ENCODE data around the gene OLFM1. TPM values are rescaled to one million over a fixed set of nuclear protein-coding genes. Genes with fewer than 3 reads are reported as not detected.

OLFM1 gene
- total RNA-seq, 1 experiment from 2014 or later = 3.5 TPM

DNA sequence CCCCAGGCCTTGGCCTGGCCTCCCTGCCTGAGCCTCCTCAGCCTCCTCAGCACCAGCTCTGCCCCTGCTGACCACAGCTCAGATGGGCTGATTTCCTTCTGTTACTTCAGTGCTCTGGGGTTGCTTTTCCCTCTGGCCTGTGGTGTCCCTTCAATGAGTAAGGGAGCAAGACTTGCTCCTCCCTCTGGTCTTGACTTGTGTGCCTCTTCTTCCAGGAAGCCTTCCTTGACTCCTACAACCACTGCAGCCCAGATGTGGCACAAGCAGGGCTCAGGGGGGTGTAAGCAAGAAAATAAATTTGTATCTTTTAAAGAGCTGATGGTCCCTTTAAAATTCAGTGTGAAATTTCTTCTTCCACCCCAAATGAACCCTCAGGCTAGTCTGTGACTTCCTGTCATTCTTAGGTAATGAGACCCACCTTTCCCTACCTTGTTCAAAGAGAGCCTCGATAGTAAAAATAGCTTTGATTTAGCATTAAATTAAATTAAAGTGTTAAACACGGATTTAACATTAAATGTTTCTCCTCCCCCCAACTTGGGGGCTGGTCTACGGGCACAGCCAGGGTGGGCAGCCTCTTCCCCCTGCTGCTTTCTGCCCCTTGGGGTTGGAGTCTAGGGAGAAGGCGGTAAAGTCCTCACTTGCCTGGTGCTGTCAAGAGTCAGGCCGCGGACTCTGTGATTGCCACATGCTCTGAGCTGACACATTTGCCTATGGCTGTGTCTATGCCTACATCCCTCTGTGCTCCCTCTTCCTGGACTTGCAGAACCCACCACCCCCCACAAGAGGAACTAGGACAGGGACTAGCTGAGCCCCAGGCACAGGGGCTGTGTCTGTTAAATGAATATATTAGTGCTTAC lies 64.5 kb downstream of the OLFM1 start:
- Histone ChIP-seq H3K4me2 (ENCODE audit: low read length) (peak overlapping the region; percentile 62), H3K4me3 (replicated peaks in 1 of 2; ENCODE audit: low read depth in 1 of 2, low read length in 2 of 2) (no peak overlapping the region), H3K9me3 (ENCODE audit: control insufficient read depth in 1 of 2, insufficient read depth in 1 of 2, low read depth in 1 of 2, low read length in 2 of 2) (no peaks in the 10 kb centered on the region), H3K27me3 (ENCODE audit: insufficient read depth, low read length) (0 out of 2 replicates have a peak, but pooled peaks cover 7% of the 10 kb centered on the region), H3K79me2 (ENCODE audit: insufficient read depth, low read length) (no peaks in the 10 kb centered on the region), H2AFZ (ENCODE audit: low read depth, low read length, poor library complexity, severe bottlenecking) (no peak overlapping the region), H3K36me3 (ENCODE audit: control insufficient read depth in 1 of 2, insufficient read depth in 2 of 2, low read length in 2 of 2) (no peaks in the 10 kb centered on the region), H3K27ac (ENCODE audit: low read depth, low read length) (no peak overlapping the region), H3K9ac (ENCODE audit: low read length) (no peak overlapping the region), H3K4me1 (ENCODE audit: control insufficient read depth in 1 of 2, insufficient read depth in 2 of 2, low read length in 2 of 2) (peaks cover 4 to 15% of the 10 kb centered on the region in 2 experiments), H4K20me1 (ENCODE audit: insufficient read depth) (no peaks in the 10 kb centered on the region), H3K9me2 (ENCODE audit: insufficient read depth) (no peaks in the 10 kb centered on the region)
- ChIA-PET RAD21 (ENCODE audit: low non-redundant PET in 1 of 2, low total read pairs in 2 of 2, uncharacterized antibody in 2 of 2, unreplicated experiment in 2 of 2) (no interaction called here), POLR2A (no interaction called here), CTCF (interaction anchor here (1.1 to 1.4 kb wide), 2 partner anchors 15 to 17 kb away, joined by 3 read pairs; no protein-coding TSS in a partner anchor)
- TF ChIP-seq CBX3 (IDR thresholded peaks at IDR 0.05; ENCODE audit: low read depth) = no peak
- TF ChIP-seq JUND (IDR thresholded peaks at IDR 0.05) = no peak
- TF ChIP-seq TCF7L2 (IDR thresholded peaks at IDR 0.05; ENCODE audit: borderline replicate concordance, extremely low read depth, insufficient read depth, insufficient read length) = no peak
- TF ChIP-seq ZNF274 (IDR thresholded peaks at IDR 0.05; ENCODE audit: low read depth, low read length) = no peak
- TF ChIP-seq SRF (IDR thresholded peaks at IDR 0.05; ENCODE audit: low read depth) = no peak
- TF ChIP-seq SP1 (IDR thresholded peaks at IDR 0.05; ENCODE audit: low read depth) = no peak
- no peak for TF ChIP-seq POLR2A (IDR thresholded peaks at IDR 0.05; ENCODE audit: borderline replicate concordance, extremely low read depth, insufficient read depth, insufficient read length)
- TF ChIP-seq, protein P1, sequence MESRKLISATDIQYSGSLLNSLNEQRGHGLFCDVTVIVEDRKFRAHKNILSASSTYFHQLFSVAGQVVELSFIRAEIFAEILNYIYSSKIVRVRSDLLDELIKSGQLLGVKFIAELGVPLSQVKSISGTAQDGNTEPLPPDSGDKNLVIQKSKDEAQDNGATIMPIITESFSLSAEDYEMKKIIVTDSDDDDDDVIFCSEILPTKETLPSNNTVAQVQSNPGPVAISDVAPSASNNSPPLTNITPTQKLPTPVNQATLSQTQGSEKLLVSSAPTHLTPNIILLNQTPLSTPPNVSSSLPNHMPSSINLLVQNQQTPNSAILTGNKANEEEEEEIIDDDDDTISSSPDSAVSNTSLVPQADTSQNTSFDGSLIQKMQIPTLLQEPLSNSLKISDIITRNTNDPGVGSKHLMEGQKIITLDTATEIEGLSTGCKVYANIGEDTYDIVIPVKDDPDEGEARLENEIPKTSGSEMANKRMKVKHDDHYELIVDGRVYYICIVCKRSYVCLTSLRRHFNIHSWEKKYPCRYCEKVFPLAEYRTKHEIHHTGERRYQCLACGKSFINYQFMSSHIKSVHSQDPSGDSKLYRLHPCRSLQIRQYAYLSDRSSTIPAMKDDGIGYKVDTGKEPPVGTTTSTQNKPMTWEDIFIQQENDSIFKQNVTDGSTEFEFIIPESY (IDR thresholded peaks at IDR 0.05; ENCODE audit: extremely low read depth, insufficient replicate concordance, low read length) = no peak
- TF ChIP-seq EZH2 (IDR thresholded peaks at IDR 0.05) = no peak
- TF ChIP-seq YY1 (IDR thresholded peaks at IDR 0.05; ENCODE audit: extremely low read depth, insufficient replicate concordance, low read depth, low read length) = no peak
- TF ChIP-seq, protein P2, sequence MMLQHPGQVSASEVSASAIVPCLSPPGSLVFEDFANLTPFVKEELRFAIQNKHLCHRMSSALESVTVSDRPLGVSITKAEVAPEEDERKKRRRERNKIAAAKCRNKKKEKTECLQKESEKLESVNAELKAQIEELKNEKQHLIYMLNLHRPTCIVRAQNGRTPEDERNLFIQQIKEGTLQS (IDR thresholded peaks at IDR 0.05) = no peak
- TF ChIP-seq, protein P3, sequence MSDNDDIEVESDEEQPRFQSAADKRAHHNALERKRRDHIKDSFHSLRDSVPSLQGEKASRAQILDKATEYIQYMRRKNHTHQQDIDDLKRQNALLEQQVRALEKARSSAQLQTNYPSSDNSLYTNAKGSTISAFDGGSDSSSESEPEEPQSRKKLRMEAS (IDR thresholded peaks at IDR 0.05) = no peak
- TF ChIP-seq POLR2AphosphoS5 (IDR thresholded peaks at IDR 0.05; ENCODE audit: low read depth, low read length) = no peak
- TF ChIP-seq ELF1 (IDR thresholded peaks at IDR 0.05; ENCODE audit: borderline replicate concordance, low read depth) = no peak
- no peak for TF ChIP-seq CEBPB (IDR thresholded peaks at IDR 0.05; ENCODE audit: low read depth)
- ATAC-seq (peak; percentile 28), DNase-seq (ENCODE audit: low read depth, low spot score) (no peak)
- intact Hi-C loops (cut with micrococcal nuclease) = no loop called here
- BruUV-seq (replicated peaks) = no TSS peak
